Stromal cell of bone marrow (primary cell): ENCODE results near the gene WWOX.
A peak's percentile ranks its signal among the peaks of the same experiment; 100 is the strongest.
"Not testable (repeated sequence)": the region's sequence is repeated elsewhere in the genome, so short reads cannot be mapped to it uniquely, and the experiment has no call there.

ENCODE experiments used
- DNase-seq: peaks from one replicate; pipeline ENCODE4 v3.0.0-alpha.2; 2012; ENCODE audit warnings: low read depth

The WWOX gene

DNA sequence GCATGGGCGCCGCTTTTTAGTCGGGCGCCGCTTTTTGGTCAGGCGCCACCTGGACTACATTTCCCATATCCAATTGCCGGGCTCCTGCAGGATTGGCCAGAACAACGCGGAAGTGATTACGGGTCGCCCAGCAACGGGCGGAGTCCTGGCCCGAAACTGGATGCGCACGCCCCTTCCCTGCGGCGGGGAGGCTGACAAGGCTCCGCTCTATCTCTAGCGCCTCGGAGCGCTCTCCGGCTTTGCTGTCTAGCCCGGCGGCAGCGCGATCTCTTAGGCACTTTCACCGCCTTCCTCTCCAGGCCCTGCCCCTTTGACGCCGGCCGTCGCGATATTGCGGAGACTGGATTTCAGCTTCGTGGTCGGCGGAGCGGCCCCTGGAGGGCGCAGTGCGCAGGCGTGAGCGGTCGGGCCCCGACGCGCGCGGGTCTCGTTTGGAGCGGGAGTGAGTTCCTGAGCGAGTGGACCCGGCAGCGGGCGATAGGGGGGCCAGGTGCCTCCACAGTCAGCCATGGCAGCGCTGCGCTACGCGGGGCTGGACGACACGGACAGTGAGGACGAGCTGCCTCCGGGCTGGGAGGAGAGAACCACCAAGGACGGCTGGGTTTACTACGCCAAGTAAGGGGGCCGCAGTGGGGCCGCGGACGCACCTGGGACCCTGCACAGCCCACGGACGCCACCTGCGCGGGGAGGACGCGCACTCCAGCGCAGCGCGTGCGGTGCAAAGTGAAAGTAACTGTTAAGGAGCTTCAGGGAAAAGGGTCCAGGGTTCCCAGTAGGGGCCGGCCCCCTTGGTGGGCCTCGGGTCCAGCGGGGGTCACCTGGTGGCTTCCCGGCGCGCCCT is at the start of gene WWOX:
TSS of gene WWOX (plus strand) at position 384 of the 841 bp plus-strand sequence.
- peak; percentile 97 for DNase-seq

DNA sequence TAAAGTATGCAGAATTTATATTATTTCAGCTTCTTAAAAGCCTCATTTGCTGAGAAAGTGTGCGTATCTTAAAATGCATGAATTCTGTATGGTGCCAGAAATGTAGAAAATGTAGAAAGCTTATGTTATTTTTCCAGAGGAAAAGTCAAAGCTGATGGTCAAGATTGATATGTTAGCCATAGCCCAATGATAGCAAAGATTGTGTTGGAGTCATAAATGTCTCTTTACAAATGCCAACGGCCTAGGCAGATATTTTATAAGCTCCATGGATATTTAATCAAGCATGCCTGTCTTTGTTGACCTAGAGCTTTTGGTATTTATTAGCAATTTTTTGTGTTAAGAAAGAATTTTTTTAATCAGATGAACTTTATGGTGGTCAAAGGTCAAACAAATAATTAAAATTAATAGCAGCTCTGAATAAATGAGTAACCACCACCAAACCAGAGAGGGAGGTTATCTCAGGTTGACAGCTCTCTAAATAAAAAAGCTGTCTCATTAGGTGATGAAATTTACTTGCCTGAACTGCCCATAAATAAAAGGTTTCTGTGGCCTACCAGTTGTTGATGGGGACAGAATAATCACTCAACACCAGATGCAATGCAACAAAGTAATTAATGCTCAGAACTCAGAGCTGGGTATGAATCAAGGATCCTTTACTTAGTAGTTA is 48.6 kb upstream of the WWOX start:
- DNase-seq, result no peak

DNA sequence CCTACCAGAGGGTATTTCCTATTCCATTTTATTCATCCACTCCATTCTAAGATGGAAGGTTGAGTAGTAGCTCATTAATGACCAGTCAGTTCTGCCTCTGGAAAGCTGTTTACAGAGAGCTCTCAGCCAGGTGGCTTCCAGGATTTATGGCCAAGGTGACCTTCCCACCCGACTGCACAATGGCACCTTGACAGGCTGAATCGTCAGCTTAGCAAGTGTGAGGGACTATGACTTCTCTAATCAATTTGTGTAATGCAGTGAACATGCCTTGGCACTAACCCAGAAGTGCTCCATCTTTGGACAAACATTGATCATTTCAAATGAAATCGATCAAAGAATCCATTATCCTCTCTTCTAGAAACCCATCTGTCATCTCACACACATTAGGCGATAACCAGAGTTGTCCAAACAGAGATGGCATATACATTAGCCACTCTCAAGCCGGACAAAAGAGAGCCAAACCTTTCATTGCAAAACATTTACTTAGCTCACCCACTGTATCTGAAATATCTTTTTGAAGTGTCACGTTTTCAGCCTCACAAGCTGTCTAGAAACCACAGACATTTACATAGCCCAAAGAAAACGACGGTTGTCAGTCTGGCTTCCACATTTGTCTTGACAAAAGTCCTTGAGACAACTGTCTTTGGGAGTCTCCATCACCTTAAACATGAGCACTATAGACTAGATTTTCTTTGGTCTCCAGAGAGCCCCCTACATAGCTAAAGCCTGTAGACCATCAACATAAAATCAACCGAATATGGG is 41.5 kb upstream of the WWOX start:
- no peak for DNase-seq

DNA sequence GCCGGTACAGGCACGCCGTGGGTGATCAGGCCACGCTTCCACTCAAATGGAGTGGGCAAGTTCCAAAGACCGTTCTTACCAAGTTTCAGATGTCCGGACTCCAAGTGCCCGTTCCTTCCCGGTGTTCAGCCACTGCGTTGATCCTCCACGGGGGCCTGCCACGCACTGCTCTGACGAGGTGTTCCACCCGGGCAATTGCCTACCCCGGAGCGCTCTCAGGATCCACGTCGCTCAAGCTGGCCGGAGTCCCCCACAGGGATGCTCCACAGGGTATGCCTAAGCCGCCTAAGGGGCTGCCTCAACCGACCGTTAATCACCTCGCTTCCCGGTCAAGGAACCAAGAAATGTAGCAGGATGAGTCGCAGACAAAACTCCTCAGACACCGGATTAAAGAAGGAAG is 39.6 kb upstream of the WWOX start:
- not testable (repeated sequence) for DNase-seq

DNA sequence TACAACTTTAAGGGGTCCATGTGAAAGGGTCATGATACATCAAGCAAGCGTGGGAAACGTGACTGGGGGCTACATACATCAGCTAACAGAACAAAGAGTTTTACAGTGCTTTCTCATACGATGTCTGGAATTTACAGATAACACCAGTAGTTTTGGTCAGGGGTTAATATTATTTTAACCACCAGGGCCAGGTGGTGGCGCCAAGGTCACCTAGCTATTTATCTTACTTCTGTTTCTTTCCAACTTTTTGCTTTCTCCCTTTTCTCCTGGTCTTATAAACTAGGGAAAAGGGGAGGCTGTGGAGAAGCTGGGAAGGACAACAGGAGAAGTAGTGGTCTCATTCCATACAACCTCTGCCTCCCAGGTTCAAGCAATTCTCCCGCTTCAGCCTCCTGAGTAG is 39.2 kb upstream of the WWOX start:
- DNase-seq, result no peak

DNA sequence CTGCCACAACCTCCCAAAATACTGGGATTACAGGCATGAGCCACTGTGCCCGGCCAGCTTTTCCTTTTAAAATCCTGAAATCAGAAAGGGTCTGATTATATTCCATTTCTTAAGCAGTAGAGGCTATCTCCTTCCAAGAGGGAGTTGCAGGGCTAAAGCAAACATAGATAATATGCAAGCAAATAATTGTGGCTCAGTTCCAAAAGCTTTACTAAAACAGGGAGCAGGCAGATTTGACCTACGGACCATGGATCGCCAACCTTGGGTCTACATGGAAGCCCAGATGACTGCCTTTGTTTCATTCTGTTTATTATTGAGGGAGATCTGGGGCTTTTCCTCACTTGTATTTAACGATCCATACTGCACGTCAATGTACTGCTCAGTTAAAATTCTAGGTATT is 38.6 kb upstream of the WWOX start:
- DNase-seq, result no peak

DNA sequence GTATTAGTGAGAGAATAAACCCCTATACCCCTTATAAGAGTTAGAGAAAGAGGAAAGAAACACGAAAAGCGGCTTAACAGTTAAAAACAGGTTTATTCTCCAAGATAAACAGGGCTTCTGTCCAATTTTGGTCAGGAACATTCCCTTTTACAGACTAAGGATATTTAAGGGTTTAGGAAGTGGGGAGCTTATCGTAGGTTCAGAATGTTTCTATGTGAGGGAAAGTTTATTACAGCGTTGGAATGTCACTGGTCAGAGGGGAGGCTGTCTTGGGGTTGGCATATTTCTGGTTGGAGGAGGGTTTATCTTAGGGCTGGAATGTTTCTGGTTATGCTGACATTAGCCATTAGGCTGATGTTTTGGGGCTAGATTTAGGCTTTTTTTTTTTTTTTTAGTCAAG is 34.1 kb upstream of the WWOX start:
- DNase-seq, result no peak

DNA sequence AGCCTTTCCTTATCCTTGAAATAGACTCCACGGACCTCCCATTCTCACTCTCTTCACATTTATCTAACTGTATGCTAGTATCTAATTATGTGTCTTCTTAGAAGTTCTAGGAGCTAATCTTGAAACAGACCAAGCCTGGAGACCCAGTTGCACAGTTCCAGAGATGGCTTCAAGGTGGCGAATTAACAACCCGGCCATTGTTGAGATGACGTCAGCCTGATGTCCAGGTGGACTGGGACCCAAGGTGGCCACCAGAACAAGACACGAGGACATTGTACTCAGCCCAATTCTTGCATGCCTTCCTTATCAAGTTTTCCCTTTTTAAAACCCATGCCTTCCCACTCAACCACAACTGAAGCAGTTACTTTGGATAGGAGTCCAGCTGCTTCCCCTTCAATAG is 29.5 kb upstream of the WWOX start:
- DNase-seq, result no peak

DNA sequence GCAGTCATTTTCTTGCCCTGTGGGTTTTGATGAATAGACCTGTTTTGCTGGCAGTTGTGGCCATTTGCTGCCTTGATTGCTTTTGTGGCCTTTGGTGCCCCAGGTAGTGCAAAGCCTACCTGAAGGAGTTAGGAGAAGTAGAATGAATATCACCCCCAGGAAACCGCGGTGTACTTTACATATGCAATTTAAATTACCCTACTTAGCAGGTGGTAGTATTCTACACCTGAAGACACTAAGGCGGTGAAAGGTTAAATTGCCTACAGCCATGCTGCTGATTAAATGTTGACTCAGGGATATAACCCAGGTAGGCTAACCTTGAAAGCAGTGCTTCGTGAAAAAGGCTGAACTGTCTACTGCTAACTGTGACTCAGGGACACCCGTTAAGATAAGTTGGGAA is 27.2 kb upstream of the WWOX start:
- no peak for DNase-seq

DNA sequence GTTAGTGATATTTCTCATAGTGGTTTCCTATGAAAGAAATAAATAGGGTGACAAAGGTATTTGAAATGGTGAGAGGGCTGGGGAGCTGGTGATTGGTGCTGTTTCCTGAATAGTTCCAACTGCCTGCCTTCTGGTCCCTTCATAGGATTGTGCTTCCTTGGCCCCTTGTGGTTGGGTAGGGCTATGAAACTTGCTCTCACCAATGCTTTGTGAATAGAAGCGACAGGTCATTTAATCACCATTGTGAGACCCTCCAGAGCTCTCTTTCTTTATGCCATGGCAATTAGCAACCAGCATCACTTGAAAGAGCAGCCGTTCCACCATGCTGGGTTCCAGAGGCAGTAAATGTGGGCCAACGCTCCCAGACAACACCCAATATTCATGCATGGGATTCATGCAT is 23.7 kb upstream of the WWOX start:
- DNase-seq, result no peak

DNA sequence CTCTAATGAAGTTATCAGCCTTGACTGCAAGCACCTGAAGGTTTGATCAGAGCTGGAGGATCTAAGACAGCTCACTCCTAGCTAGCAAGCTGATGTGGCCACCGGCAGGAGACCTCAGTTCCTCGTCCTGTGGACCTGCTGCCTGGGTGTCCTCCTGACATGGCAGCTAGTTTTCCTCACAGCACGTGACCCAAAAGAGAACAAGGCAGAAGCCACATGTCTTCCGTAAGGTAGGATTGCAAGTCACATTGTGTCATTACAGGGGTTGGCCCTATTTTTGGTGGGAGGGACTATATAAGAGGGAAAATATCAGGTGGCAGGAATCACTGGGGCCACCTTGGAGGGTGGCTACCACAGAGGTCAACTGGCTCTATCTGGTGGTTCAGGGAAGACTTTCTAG is 18.1 kb upstream of the WWOX start:
- no peak for DNase-seq

DNA sequence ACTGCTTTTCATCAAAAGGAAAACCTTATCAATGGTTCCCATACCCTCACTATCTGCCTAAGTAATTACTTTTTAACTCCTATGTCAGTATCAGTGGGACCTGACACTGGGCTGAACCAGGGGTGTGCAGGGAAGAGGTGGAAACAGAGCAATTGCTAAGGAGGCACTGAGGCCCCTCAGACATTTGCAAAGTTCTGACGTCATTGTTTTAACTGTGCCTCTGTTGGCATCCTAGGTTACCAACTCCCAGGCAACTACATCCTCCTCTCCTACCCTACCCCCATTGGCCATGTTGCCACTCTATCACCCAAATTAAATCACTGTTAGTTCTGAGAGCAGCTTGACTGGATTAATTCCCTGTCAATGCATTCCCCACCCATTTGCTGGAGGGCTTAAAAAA is 8.0 kb upstream of the WWOX start:
- DNase-seq, result no peak

DNA sequence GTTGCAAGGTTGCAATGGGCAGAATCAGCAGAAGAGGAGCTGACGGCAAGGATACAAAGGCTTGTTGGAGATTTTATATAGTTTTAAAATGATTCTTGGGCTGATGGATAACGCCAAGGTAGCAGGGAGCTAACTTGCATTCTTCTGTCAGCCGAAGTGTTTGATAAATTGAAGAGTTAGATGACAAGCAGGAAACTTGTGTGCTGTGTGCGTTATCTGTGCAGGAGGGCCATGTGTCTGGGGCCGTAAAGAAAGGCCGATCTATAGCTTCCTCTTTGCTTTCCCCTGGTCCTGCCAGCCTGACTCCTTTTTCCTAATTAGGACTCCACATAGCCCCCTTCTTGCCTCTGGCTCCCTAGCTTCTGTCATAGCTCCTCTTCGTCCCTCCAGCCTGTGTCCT is 6.7 kb upstream of the WWOX start:
- no peak for DNase-seq

DNA sequence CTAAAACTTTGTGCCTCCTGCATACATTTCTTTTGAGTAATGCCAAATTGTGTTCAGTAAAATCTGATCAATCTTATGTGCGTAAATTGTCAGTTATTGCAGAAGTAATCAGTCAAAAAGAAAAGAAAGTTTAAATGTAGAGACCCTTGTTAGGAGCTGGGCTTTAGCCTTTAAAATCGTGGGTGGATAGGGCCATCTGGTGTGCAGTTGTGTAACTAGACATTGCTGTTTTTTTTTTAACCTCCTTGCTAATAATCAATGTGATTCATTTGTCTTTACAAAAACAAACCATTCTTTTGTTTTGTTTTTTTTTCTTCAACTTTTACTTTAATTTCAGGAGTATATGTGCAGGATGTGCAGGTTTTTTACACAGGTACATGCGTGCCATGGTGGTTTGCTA is 5.3 kb upstream of the WWOX start:
- DNase-seq, result no peak

DNA sequence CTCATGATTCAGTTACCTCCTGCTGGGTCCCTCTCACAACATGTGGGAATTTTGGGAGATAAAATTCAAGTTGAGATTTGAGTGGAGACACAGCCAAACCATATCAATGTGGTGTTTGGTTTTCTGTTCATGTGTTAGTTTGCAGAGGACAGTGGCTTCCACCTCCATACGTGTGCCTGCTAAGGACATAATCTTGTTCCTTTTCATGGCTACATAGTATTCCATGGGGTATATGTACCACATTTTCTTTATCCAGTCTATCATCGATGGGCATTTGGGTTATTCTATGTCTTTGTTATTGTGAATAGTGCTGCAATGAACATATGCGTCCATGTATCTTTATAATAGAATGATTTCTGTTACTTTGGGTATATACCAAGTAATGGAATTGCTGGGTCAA is 4.5 kb upstream of the WWOX start:
- DNase-seq, result no peak

DNA sequence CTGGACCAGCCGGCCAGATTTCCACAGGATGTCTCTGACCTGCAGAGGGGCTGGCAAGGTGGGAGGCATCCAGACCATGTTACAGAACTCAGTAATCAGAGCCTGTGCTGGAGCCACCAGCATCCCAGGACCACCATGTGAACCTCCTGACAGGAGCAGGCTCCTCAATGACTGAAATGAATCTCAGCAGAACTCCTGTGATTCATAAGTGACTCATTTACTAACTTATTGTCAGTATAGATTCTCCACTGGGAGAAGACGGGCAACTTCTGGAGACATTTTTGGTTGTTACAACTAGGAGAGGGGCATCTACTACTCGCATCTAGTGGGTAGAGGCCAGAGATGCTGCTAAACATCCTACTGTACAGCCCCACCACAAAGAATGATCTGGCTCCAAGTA is 3.1 kb upstream of the WWOX start:
- DNase-seq, result no peak

DNA sequence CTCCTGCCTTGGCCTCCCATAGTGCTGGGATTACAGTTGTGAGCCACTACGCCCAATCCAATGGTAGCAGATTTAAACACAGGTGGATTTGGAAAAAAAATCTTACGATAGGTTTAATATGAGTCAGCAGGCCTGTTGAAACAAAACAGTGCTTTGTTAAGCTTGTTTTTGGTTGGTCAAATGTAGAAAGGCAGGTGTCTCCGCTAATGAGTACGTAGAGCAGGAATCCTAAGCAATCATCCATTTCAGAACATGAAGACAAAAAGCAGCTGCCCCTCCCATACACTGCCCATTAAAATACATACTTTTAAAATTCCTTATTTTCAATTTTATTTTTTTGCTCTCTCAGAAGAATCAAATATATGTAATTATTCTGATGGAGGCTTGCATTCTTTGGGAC is 1.9 kb upstream of the WWOX start:
- no peak for DNase-seq

DNA sequence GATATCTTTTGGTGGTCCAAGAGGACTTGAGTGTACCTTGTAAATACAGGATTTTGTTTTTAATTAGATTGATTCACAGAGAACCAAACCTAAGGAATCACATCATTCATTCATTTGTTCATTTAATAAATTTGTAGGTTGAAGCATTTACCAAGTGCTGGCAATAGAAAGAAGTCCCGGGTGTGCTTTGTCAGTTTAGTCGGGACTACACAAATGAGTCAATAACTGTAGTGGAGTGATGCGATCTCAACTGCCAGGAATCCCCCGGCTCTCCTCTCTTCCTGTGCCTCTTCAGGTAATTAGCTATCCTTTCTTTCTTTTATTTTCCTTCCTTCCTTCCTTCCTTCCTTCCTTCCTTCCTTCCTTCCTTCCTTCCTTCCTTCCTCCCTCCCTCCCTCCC is 1.4 kb upstream of the WWOX start:
- DNase-seq, result no peak

DNA sequence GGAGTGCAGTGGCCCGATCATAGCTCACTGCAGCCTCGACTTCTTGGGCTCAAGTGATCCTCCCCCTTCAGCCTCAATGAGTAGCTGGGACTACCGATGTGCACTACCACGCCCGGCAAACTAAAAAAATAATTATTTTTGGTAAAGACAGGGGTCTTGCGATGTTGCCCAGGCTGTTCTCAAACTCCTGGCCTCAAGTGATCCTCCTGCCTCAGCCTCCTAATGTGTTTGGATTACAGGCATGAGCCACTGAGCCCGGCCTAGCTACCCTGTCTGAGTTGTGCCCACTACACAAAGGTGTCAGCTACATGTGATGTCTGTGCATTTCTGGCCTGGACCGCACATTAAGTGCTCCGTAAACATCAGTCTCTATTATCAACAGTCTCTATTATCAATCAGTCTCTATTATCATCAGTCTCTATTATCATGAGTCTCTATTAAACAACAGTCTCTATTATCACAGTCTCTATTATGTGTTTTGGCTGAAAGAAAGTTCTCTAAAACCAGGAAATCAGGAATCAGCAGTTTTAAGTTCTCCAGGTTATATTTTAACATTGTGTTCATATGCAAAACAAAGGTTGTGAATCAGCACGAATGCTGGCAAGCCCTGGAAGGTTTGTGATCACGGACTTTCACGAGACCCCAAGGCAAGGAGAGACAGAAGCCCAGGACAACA is 721 bp upstream of the WWOX start:
- no peak for DNase-seq

DNA sequence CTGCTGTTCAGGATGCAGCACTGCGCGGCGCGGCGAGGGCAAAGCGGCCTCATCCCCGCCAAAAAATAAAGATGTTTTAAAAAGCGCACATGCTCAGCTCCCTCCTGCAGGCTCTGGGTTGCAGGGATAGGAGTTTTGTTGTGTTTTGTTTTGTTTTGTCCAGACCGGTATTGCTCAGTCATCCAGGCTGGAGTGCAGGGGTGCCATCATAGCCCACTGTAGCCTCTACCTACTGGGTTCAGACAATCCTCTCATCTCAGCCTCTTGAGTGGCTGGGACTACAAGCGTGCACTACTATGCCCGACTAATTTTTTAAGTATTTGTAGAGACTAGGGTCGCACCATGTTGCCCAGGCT is 636 bp downstream of the WWOX start:
- no peak for DNase-seq

DNA sequence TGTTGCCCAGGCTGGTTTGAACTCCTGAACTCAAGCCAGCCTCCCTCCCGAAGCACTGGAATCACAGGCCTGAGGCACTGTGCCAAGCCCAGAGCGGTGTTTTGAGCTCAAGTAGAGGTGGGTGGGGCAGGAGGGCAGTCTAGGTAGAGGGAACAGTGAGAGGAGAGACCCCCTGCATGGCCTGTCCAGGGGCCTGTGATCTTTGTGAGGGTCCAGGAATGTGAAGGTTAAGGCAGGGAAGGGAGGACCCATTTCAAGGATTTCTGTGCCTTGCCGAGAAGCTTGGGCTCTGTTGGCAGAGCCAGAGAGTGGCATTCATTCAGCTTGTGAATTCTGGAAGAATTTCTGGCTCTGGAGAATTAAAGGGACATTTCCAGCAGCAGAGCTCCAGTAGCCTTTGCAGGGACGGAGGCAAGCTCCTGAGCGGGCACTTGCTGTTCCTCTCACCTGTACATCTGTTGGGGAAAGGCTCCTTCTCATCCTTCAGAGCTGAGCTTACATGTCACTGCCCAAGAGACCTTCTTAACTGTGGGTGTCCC is 2.7 kb downstream of the WWOX start:
- DNase-seq, result no peak

DNA sequence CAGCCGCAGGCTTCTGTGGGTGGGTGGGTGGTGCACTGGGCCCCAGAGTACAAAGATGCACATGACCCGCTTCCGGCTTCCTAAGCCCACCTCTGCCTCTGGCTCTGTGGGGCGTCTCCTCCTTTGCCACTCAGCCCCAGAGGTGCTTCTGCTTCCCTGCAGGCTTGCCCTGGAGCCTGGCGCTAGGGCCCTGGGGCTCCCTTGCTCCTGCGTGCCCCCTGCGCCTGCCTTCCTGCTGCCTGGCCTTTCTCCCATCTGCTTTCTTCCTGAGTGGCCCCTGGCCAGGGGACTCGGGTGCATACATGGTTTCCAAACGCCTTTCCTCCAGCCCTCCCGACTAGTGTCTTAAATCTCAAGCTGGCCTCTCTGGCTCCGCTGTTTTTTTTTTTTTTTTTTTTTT is 3.4 kb downstream of the WWOX start:
- DNase-seq, result no peak
